WTC11 (cell line): ENCODE measurements around the gene GAK. TPM values are rescaled to one million over a fixed set of nuclear protein-coding genes. Genes with fewer than 3 reads are reported as not detected.

Source experiments
- ATAC-seq: fragments of 200-7000 bp; cut with Tn5 transposase; 2 replicates; pipeline ENCODE4 v1.10.0; 2021; ENCODE audit warnings: mild to moderate bottlenecking, moderate library complexity
- CTCF ChIA-PET: fragments of 300-600 bp; sonication (Branson Sonifier 250); formaldehyde crosslinking; loops from one replicate; lab custom pipeline; 2021; ENCODE audit warnings: antibody characterized with exemption; lab: Charles Lee
- POLR2A ChIA-PET: fragments of 350-600 bp; sonication (Branson Sonifier 250); formaldehyde crosslinking; loops from one replicate; lab custom pipeline; 2021; ENCODE audit warnings: antibody characterized with exemption; lab: Charles Lee
- DNase-seq: peaks from one replicate; pipeline ENCODE4 v3.0.0; 2021; ENCODE audit warnings: low spot score
- H3K27ac Mint-ChIP-seq: 2 replicates; pipeline ENCODE4 v1.8.0; 2021; ENCODE audit warnings: mixed read lengths
- H3K27me3 Mint-ChIP-seq: 2 replicates; pipeline ENCODE4 v1.8.0; 2021; ENCODE audit warnings: low read depth, mild to moderate bottlenecking, moderate library complexity, mixed read lengths
- H3K36me3 Mint-ChIP-seq: 2 replicates; pipeline ENCODE4 v1.8.0; 2021; ENCODE audit warnings: mixed read lengths
- H3K4me1 Mint-ChIP-seq: 2 replicates; pipeline ENCODE4 v1.8.0; 2022; ENCODE audit warnings: mixed read lengths
- H3K4me3 Mint-ChIP-seq: 2 replicates; pipeline ENCODE4 v1.8.0; 2021; ENCODE audit warnings: mild to moderate bottlenecking, moderate library complexity, mixed read lengths
- H3K9me3 Mint-ChIP-seq: 2 replicates; pipeline ENCODE4 v1.8.0; 2021; ENCODE audit warnings: mixed read lengths
- ARID4B ChIP-seq: sonication (generic); formaldehyde crosslinking; IDR thresholded peaks from 2 replicates; pipeline ENCODE4 v1.8.0; 2023; ENCODE audit warnings: missing genetic modification reagents, mild to moderate bottlenecking, borderline replicate concordance
- ATF3 ChIP-seq: sonication (generic); formaldehyde crosslinking; conservative IDR thresholded peaks from 2 replicates; pipeline ENCODE4 v1.8.1; 2022; ENCODE audit warnings: mild to moderate bottlenecking, missing genetic modification reagents
- CBFB ChIP-seq: sonication (generic); formaldehyde crosslinking; IDR thresholded peaks from 2 replicates; pipeline ENCODE4 v1.8.1; 2022; ENCODE audit warnings: mild to moderate bottlenecking, low read depth, missing genetic modification reagents
- E2F4 ChIP-seq: sonication (generic); formaldehyde crosslinking; IDR thresholded peaks from 2 replicates; pipeline ENCODE4 v1.8.1; 2022; ENCODE audit warnings: low read depth, mild to moderate bottlenecking, moderate library complexity, missing genetic modification reagents, borderline replicate concordance
- ESRRA ChIP-seq: sonication (generic); formaldehyde crosslinking; IDR thresholded peaks from 2 replicates; pipeline ENCODE4 v1.8.1; 2022; ENCODE audit warnings: mild to moderate bottlenecking, missing genetic modification reagents, borderline replicate concordance
- FOXP4 ChIP-seq: sonication (generic); formaldehyde crosslinking; IDR thresholded peaks from 2 replicates; pipeline ENCODE4 v1.8.0; 2022; ENCODE audit warnings: mild to moderate bottlenecking, missing genetic modification reagents
- IRF1 ChIP-seq: sonication (generic); formaldehyde crosslinking; IDR thresholded peaks from 2 replicates; pipeline ENCODE4 v1.8.0; 2023; ENCODE audit warnings: missing genetic modification reagents
- JUN ChIP-seq: sonication (generic); formaldehyde crosslinking; IDR thresholded peaks from 2 replicates; pipeline ENCODE4 v1.8.0; 2023; ENCODE audit warnings: mild to moderate bottlenecking, missing genetic modification reagents
- NR2C2 ChIP-seq: sonication (generic); formaldehyde crosslinking; IDR thresholded peaks from 2 replicates; pipeline ENCODE4 v1.8.0; 2022; ENCODE audit warnings: mild to moderate bottlenecking, missing genetic modification reagents
- OVOL2 ChIP-seq: fragments of 250-450 bp; sonication (Bioruptor Pico); IDR thresholded peaks from 2 replicates; pipeline ENCODE4 v1.9.0; 2021; ENCODE audit warnings: mild to moderate bottlenecking, borderline replicate concordance
- PREB ChIP-seq: sonication (generic); formaldehyde crosslinking; IDR thresholded peaks from 2 replicates; pipeline ENCODE4 v1.8.1; 2022; ENCODE audit warnings: mild to moderate bottlenecking, missing genetic modification reagents, moderate library complexity, borderline replicate concordance
- ZNF121 ChIP-seq: sonication (generic); formaldehyde crosslinking; IDR thresholded peaks from 2 replicates; pipeline ENCODE4 v1.8.0; 2023; ENCODE audit warnings: missing genetic modification reagents
- ZNF232 ChIP-seq: sonication (generic); formaldehyde crosslinking; IDR thresholded peaks from 2 replicates; pipeline ENCODE4 v1.8.0; 2022; ENCODE audit warnings: mild to moderate bottlenecking, missing genetic modification reagents
- ZNF263 ChIP-seq: sonication (generic); formaldehyde crosslinking; IDR thresholded peaks from 2 replicates; pipeline ENCODE4 v1.8.1; 2022; ENCODE audit warnings: low read depth, mild to moderate bottlenecking, moderate library complexity, missing genetic modification reagents
- total RNA-seq: library from RNA; stranded (reverse); gene quantifications from 3 replicates; pipeline ENCODE4 v1.2.3, GENCODE V29; 2021

GAK gene
- total RNA-seq, 1 experiment from 2014 or later: 121 TPM

- peak overlapping the region; percentile 85 for H3K27ac Mint-ChIP-seq
Measured at GRCh38 chr4:898869-899555, 33.1 kb downstream of the GAK start.

More at GRCh38 chr4:898869-899555, 33.1 kb downstream of the GAK start:
- ChIA-PET POLR2A (interaction anchor here (0.5 kb wide), 1 partner anchor 112 kb away, joined by 3 read pairs; no protein-coding TSS in a partner anchor), CTCF (no interaction called here)
- Mint-ChIP-seq H3K27me3 (no peaks in the 10 kb centered on the region), H3K4me1 (peaks cover 7% of the 10 kb centered on the region), H3K4me3 (no peak overlapping the region), H3K36me3 (peaks cover 4% of the 10 kb centered on the region), H3K9me3 (no peaks in the 10 kb centered on the region)
- no peak for TF ChIP-seq IRF1 (CRISPR knock-in tag)
- TF ChIP-seq ZNF263: no peak
- no peak for TF ChIP-seq PREB (CRISPR knock-in tag)
- no peak for TF ChIP-seq ESRRA (CRISPR knock-in tag)
- TF ChIP-seq E2F4 (CRISPR knock-in tag): no peak
- TF ChIP-seq CBFB: no peak
- TF ChIP-seq JUN: no peak
- TF ChIP-seq NR2C2 (CRISPR knock-in tag): no peak
- TF ChIP-seq FOXP4 (CRISPR knock-in tag): no peak
- TF ChIP-seq ARID4B: no peak
- no peak for TF ChIP-seq ATF3 (CRISPR knock-in tag)
- no peak for TF ChIP-seq OVOL2 (CRISPR knock-in tag)
- TF ChIP-seq ZNF121 (CRISPR knock-in tag): no peak
- TF ChIP-seq ZNF232 (CRISPR knock-in tag): no peak
- DNase-seq: no peak
- no peak for ATAC-seq
